Subcutaneous abdominal adipose tissue (tissue), 5 donors: ENCODE measurements around the gene PTPRR.

ENCODE experiments used
- H3K27ac ChIP-seq: one replicate; pipeline ENCODE4 v1.7.0; 2013; ENCODE audit warnings: low read depth, mild to moderate bottlenecking, inconsistent platforms, low read length, moderate library complexity
- H3K27me3 ChIP-seq, 5 donors: one replicate each; pipeline ENCODE4 v1.7.0; 2013; ENCODE audit warnings: low read length in 5 of 5, inconsistent platforms in 1 of 5; ENCODE audit not compliant: control insufficient read depth in 5 of 5, insufficient read depth in 4 of 5
- H3K36me3 ChIP-seq, 5 donors: one replicate each; pipeline ENCODE4 v1.7.0; 2013; ENCODE audit warnings: low read length in 5 of 5; ENCODE audit not compliant: control insufficient read depth in 5 of 5, insufficient read depth in 5 of 5
- H3K4me1 ChIP-seq, 5 donors: one replicate each; pipeline ENCODE4 v1.7.0; 2013; ENCODE audit warnings: low read length in 5 of 5, mild to moderate bottlenecking in 3 of 5, moderate library complexity in 1 of 5; ENCODE audit not compliant: control insufficient read depth in 5 of 5, insufficient read depth in 5 of 5
- H3K4me3 ChIP-seq, 5 donors: one replicate each; pipeline ENCODE4 v1.7.0; 2013; ENCODE audit warnings: low read length in 5 of 5, low read depth in 1 of 5
- H3K9ac ChIP-seq, 5 donors: one replicate each; pipeline ENCODE4 v1.7.0; 2013; ENCODE audit warnings: low read length in 5 of 5, mild to moderate bottlenecking in 4 of 5, moderate library complexity in 3 of 5
- H3K9me3 ChIP-seq, 5 donors: one replicate each; pipeline ENCODE4 v1.7.0; 2013; ENCODE audit warnings: low read length in 5 of 5; ENCODE audit not compliant: control insufficient read depth in 5 of 5
- donor health status: healthy.
- donor health status: healthy.
- donor health status: healthy.
- donor health status: healthy.
- donor health status: healthy.

PTPRR gene

GRCh38 chr12:70829070-70829469 is 91.5 kb downstream of the PTPRR start:
- no peak overlapping the region for H3K9ac ChIP-seq
- H3K27me3 ChIP-seq, result no peaks in the 10 kb centered on the region
- no peaks in the 10 kb centered on the region for H3K9me3 ChIP-seq
- H3K4me3 ChIP-seq, result no peak overlapping the region
- H3K36me3 ChIP-seq, result no peaks in the 10 kb centered on the region
- no peak overlapping the region for H3K27ac ChIP-seq
- no peaks in the 10 kb centered on the region for H3K4me1 ChIP-seq

- Histone ChIP-seq H3K4me3 (no peak overlapping the region), H3K9me3 (no peaks in the 10 kb centered on the region), H3K36me3 (no peaks in the 10 kb centered on the region), H3K9ac (no peak overlapping the region), H3K27ac (no peak overlapping the region), H3K4me1 (no peaks in the 10 kb centered on the region), H3K27me3 (no peaks in the 10 kb centered on the region)
Measured at GRCh38 chr12:70828351-70828750, 92.2 kb downstream of the PTPRR start.

- H3K27ac ChIP-seq, result no peak overlapping the region
- no peaks in the 10 kb centered on the region for H3K4me1 ChIP-seq
- no peaks in the 10 kb centered on the region for H3K27me3 ChIP-seq
- H3K4me3 ChIP-seq, result no peak overlapping the region
- no peaks in the 10 kb centered on the region for H3K9me3 ChIP-seq
- H3K9ac ChIP-seq, result no peak overlapping the region
- no peaks in the 10 kb centered on the region for H3K36me3 ChIP-seq
Measured at GRCh38 chr12:70826156-70826555, 94.4 kb downstream of the PTPRR start.

- Histone ChIP-seq H3K9ac (no peak overlapping the region), H3K27ac (no peak overlapping the region), H3K27me3 (no peaks in the 10 kb centered on the region), H3K4me3 (no peak overlapping the region), H3K4me1 (no peaks in the 10 kb centered on the region), H3K36me3 (no peaks in the 10 kb centered on the region), H3K9me3 (no peaks in the 10 kb centered on the region)
Measured at GRCh38 chr12:70824511-70824910, 96.0 kb downstream of the PTPRR start.

- H3K9me3 ChIP-seq, result no peaks in the 10 kb centered on the region
- no peak overlapping the region for H3K4me3 ChIP-seq
- no peak overlapping the region for H3K9ac ChIP-seq
- H3K27ac ChIP-seq, result no peak overlapping the region
- no peaks in the 10 kb centered on the region for H3K36me3 ChIP-seq
- no peaks in the 10 kb centered on the region for H3K4me1 ChIP-seq
- no peaks in the 10 kb centered on the region for H3K27me3 ChIP-seq
Measured at GRCh38 chr12:70823182-70823976, 97.2 kb downstream of the PTPRR start.

GRCh38 chr12:70822412-70822811 is 98.1 kb downstream of the PTPRR start:
- H3K4me1 ChIP-seq, result no peaks in the 10 kb centered on the region
- no peaks in the 10 kb centered on the region for H3K36me3 ChIP-seq
- no peak overlapping the region for H3K27ac ChIP-seq
- H3K27me3 ChIP-seq, result no peaks in the 10 kb centered on the region
- H3K9ac ChIP-seq, result no peak overlapping the region
- no peaks in the 10 kb centered on the region for H3K9me3 ChIP-seq
- H3K4me3 ChIP-seq, result no peak overlapping the region

- no peaks in the 10 kb centered on the region for H3K4me1 ChIP-seq
- no peaks in the 10 kb centered on the region for H3K27me3 ChIP-seq
- H3K9me3 ChIP-seq, result peaks cover 0 to 5% (median 5%) of the 10 kb centered on the region in 5 donors
- H3K4me3 ChIP-seq, result no peak overlapping the region
- H3K9ac ChIP-seq, result no peak overlapping the region
- H3K27ac ChIP-seq, result no peak overlapping the region
- no peaks in the 10 kb centered on the region for H3K36me3 ChIP-seq
Measured at GRCh38 chr12:70815971-70816391, 104.6 kb downstream of the PTPRR start.

GRCh38 chr12:70815056-70815455 is 105.5 kb downstream of the PTPRR start:
- Histone ChIP-seq H3K4me3 (no peak overlapping the region), H3K27me3 (no peaks in the 10 kb centered on the region), H3K9me3 (peaks cover 0 to 5% (median 5%) of the 10 kb centered on the region in 5 donors), H3K9ac (no peak overlapping the region), H3K4me1 (no peaks in the 10 kb centered on the region), H3K27ac (no peak overlapping the region), H3K36me3 (no peaks in the 10 kb centered on the region)

GRCh38 chr12:70813559-70813958 is 107.0 kb downstream of the PTPRR start:
- Histone ChIP-seq H3K27ac (no peak overlapping the region), H3K27me3 (no peaks in the 10 kb centered on the region), H3K4me1 (no peaks in the 10 kb centered on the region), H3K9me3 (peaks cover 0 to 5% (median 5%) of the 10 kb centered on the region in 5 donors), H3K36me3 (no peaks in the 10 kb centered on the region), H3K4me3 (no peak overlapping the region), H3K9ac (no peak overlapping the region)

- no peaks in the 10 kb centered on the region for H3K36me3 ChIP-seq
- H3K27ac ChIP-seq, result no peak overlapping the region
- no peak overlapping the region for H3K4me3 ChIP-seq
- no peaks in the 10 kb centered on the region for H3K27me3 ChIP-seq
- H3K4me1 ChIP-seq, result no peaks in the 10 kb centered on the region
- no peak overlapping the region for H3K9ac ChIP-seq
- H3K9me3 ChIP-seq, result peaks cover 0 to 5% (median 5%) of the 10 kb centered on the region in 5 donors
Measured at GRCh38 chr12:70812136-70812535, 108.4 kb downstream of the PTPRR start.
